Glomerular visceral epithelial cell (primary cell): Measurements from ENCODE around the gene DIAPH3.

Experiments used
- DNase-seq: peaks from one replicate; pipeline ENCODE4 v3.0.0-alpha.2; 2016; ENCODE audit errors: extremely low spot score

The DIAPH3 gene

DNA sequence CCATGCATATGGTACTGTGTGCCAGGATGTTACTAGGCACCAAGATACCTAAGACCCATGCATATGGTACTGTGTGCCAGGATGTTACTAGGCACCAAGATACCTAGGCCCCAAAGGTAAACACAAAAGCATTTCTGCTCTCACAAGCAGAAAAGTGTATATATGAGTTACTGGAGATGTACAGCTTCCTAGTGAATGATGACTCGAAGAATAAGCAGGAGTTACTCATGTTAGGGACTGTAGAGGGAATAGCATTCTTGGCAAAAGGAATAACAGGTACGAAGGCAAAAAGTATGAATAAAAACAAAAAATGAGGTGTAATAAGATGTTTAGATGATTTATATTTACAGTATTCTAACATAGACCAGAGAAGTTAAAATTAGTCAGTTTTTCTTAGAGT is 383.7 kb downstream of the DIAPH3 start:
- no peak for DNase-seq

DNA sequence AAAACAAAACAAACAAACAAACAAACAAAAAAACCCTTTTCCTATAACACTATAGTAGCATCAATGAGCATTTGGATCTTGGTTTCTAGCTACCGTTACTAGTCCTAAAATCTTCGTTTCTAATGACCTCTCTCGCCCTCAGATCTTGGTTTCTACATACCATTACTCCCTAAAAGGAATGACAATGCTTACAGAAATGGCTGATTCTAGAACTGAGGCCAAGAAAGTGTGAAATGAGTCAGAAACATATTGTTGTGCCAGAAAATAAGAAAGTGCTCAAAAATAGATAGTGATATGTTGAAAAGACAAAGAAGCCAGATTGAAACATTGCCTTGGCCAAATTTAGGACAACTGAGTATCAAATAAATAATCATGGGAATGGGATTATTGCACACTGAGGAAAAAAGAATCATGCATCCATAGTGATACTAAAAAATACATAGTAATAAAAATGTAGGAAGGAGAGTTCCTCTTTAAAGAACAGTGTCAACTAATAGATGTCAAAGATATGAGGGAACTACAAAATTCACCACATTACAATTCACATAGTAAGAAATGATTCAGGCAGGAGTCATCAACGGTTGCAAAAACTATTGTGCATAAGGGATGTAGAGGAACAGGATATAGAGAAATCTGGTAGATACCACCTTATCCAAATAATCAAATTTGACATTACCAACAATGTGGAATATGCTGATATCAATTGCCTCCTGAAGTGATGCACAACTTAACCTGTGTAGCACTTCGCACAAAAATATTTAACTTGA is 386.6 kb downstream of the DIAPH3 start:
- peak; percentile 31 for DNase-seq

DNA sequence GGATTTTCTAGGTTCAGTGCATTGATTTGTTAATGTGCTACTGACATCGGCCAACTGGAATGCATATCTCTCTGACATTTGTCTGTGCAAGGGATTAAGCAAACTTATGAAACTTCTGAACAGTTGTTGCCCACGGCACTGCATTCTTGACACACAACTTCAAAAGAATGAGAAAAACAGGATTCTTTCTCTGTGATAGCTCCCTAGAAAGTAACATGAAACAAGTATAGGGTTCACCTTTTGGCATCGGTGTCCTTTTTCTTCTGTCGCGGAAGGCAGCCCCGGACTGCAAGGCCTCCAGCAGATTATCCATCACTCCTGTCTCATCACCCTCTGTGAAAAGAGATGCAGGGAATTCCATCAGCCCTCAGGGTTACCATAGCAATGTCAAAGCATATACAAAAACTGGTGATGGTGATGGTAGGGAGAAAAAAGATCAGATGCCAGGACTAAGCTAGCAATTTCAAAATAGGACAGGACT is 389.2 kb downstream of the DIAPH3 start:
- DNase-seq, result peak; percentile 25

DNA sequence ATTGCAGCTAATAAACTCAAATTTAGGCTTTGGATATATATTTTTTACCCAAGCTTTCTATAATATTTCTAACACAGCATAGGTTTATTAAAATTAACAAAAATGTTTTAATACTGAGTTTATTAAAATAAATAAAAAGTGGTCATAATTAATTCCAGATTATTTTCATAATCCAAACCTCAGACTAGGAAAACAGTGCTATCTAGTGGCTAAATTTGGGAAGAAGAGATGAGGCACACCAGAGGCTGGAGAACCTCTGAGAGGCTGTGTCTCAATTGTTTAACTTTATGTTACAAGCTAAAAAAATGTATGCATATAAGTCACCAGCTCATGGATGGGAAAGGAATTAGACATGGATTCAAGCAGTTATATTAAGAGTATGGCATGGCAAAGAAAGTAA is 392.5 kb downstream of the DIAPH3 start:
- no peak for DNase-seq

DNA sequence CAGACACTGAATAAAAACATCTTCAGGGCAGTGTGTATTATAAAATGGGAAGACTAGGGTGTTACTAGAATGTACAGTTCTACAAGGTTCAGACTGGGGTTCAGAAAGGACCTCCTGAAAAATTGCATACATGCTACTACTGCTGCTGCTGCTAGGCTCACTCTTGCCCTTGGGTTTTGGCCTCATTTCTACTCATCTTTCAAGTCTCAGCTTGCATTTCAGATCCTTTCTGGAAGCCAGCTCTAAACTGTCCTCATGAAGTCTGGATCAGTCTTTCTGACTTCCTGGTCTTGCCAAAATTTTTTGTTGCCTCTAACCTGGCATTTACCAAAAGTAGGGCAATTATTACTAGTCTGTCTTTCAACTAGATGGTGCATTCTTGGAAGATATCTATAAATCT is 393.3 kb downstream of the DIAPH3 start:
- no peak for DNase-seq

DNA sequence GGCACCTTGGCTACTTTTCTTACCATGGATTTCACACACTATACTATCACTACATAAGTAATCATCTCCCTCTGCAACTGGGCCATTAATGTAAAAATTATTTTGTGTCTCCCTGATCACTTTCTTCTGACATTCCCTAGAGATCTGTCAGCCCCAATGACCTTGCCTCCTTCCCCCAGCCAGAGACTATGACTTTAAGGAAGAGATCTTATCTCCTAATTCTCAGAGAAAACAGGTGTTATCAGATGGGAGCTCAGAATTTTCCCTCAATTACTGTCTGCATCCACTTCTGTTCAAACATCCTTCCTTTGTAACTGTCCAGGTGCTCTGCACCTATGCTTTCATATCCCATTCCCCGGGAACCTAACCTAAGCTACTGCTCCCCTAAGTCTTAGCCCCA is 397.5 kb downstream of the DIAPH3 start:
- DNase-seq, result no peak

DNA sequence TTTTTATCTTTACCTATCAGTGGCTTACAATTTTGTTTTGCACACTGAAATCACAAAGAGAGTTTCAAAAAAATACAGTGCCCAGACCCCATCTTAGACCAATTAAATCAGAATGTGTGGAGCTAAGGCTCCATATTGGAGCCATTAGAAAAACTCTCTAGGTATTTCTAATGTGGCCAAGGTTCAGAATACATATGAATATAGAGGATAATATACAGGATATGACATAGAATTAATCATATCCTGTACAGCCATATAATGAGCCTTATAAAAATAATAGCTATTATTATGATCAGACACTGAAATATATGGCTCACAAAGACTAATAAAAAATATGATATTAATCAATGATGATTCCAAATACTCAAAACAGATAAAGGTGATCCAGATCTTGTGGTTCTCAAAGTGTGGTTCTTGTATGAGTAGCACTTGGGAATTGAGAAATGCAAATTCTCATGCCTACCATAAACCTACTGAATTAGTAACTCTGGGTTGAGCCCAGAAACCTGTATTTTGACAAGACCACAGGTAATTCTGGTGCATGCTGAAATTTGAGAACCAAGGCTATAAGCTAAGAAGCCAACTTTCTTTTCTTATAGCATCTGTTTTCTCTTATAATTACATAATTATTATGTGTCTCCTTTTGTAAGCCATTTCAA is 408.0 kb downstream of the DIAPH3 start:
- DNase-seq, result no peak

DNA sequence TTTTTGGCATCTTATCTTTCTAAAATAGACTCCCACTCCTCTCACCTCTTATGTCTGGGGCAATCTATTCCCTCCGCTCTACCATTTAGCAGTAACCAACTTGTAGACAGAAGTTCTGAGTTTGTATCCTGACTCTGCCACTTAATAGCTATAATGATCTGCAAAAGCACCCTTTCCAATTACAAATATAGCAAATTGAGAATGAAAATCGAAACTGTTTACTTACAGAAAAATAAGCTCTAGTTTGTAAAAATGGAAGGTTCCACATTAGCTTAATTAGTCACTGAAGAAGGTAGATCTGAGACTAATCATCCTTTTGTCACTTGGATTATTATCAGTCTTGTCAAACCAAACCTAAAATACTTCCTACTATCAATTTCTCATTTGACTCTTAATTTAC is 409.3 kb downstream of the DIAPH3 start:
- no peak for DNase-seq

DNA sequence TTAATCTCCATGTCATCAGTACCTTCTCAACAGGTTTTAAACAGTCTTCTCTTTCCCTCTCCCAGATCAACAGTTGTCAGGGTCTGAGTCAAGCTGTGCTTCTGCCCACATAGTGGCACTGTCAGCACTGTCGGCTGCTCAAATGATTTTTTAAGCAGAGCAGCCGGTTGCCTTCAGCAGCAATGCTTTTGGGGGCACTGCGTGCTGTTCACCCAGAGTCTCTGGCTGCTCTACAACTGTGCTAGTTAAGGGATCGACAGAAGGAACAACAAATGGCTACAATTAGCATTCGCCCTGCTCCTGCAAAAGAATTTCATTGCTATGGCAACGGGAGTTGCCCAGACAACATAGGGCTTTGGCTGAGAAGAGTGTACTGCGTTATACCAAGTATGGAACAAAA is 412.9 kb downstream of the DIAPH3 start:
- peak; percentile 45 for DNase-seq

DNA sequence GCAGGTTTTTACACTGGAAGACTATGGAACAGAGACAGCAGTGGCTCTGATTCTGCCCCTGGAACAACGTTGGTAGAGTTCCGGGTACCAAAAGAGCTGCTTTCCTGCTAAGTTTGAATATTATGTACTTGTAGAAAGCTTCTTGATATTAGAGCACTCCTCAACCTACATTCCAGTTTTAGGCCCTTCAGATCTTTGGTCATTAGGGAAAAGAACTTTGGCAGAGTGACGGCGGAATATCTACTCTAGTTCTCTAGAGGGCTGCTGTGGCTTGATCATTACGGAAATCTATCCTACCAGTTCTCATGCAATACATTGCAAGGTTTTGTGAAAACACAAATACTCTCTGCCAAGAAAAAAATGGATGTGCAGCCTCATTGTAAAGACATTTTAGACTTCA is 415.7 kb downstream of the DIAPH3 start:
- no peak for DNase-seq

DNA sequence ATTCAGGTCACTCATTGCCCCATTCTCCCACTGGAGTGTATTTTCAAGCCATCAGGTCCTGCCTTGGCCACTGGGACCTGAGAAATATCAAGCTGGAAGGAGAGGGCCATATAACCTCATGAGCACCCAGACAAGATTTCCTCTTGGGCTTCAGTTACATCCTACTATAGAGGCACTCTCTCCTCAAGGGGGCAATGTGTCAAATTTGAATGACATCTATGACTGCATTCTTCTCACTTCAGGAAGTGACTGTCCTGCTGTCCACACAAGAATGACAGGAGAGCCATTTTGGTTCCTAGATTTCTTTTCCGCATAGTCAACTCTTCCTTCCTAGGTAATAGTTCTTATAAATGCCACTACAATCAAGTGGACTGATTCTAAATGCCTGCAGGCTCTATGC is 416.2 kb downstream of the DIAPH3 start:
- no peak for DNase-seq

DNA sequence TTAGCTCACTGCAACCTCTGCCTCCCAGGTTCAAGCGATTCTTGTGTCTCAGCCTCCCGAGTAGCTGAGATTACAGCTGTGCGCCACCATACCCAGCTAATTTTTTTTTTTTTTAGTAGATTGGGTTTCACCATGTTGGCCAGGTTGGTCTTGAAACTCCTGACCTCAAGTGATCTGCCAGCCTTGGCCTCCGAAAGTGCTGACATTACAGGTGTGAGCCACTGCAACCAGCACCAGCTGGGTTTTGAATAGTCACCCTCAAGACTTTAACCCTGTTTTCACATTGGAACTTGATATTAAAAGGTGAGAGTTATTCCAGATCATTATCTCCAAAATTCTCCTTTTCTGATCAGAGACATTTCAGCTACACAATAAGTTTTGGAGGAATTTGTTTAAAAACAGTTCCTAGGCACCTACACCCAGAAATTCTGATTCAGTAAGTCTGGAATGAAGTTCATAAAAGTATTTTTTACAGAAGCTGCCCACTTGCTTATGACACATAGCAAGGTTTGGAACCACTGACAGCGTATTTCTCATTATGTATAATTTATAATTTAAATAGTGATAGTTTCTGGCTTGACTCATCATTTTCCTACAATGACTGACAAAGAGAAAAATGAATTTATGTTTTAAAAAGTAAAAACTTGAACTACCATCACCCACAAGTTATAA is 417.3 kb downstream of the DIAPH3 start:
- peak; percentile 31 for DNase-seq

DNA sequence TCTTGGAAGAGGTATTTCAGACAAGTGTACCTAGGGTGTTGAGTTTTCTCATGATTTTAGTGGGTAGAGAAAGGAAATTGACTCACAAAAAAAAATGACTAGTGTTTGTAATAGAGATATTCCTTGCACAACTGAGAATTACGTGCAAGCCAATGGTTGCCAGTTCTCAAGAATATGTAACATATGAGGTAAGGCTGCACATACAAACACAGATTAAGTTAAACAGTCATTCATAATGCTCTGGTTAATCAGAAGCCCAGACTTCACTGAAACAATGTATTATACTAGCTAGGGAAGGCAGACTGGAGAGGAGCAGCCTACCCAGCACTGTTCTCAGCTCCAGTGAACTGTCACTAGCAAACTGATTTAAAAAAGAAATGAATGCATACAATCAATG is 418.3 kb downstream of the DIAPH3 start:
- DNase-seq, result peak; percentile 52

DNA sequence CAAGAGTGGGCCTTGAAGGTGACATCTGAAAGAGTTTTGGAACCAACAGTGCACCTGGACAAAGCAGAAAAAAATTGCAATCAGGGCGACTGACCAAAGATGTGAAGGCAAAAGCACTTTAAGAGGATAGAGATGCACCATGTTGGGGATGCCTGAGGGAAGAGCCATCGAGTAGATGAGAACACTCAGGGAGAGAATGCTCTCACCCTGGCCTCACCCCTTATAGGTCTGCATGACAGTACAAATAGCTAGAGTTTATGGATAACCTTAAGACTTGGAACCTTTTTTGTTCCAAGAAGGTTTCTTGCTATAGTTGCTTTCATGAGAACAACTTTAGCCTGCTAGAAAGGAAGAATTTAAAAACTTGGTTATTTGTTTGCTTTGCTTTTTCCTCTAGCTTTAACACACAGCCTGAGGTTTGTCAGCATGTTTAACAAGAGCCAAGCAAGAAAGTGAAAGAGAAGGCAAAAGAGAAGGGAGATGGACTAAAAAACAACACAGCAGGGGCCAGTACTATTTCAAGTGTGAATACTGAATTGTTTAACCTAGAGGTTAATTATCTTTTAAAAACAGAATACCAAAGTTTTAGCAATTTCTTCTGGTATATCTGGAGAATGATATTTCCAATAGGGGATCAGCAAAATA is 418.9 kb downstream of the DIAPH3 start:
- DNase-seq, result no peak

DNA sequence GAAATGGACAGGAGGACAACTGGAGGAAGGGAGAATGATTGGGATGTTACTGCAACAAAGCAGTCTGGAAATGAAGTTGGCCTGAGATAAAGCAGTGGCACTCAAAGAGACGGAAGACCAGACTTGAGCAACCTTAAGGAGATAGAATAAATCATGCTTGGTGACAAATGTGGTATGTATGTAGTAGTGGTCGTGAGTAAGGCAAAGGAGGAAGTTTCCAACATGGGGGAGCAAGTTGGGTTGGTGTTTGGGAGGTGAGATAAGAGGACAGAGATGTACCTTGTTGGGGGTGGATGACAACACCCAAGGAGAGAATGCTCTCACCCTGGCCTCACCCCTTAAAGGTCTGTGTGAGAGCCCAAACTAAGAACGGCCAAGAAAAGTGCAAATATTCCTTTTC is 420.5 kb downstream of the DIAPH3 start:
- no peak for DNase-seq

DNA sequence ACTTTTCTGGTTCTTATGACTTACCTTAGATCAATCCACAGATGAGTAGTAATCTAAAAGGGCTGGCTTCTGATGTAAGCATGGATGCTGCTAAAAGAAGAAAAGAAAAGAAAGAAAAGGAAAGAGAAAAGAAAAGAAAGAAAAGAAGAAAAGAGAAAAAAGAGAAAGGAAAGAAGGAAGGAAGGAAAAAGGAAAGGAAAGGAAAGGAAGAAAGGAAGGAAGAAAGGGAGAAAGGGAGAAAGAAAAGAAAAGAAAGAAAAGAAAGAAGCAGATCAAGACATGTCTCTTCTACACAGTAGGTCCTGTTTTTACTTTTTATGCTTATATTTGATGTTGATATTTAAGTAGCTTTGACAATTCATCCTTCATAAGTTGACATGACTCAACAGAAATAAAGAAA is 421.3 kb downstream of the DIAPH3 start:
- no peak for DNase-seq

DNA sequence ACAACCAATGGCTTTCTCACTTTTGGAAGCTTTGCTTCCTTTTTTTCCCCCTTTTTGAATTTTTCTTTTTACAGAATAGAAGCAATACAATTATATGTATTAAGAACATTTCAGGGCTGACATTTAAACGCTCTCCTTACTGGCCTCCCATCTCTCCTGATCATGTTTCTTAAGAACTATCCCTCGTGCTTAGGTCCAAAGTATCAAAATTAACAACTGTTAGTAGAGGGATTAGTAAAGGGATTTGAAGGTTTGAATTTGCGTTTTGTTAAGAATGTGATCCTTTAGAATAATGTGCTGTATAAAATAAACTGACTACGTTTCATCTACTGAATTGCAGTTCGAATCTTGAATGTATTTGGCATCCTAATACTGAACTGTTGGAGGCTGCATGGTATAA is 424.8 kb downstream of the DIAPH3 start:
- no peak for DNase-seq

DNA sequence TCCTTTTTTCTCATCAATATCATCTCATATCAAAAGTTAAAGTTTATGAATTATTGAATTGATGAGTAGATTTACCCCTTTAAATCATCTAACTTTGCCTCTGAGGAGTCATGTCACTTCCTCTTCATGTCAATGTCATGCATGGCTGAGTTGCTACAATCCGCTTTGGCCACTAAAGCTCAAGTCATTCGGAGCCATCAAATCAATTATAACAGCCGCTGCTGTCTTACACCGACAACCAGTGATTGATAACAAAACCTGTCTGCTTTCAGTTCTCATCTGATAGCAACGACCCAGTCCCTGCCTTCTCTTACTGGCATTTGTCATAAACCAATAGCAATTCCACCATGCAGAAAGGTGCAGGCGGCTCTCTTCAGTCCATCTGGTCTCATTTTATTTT is 429.3 kb downstream of the DIAPH3 start:
- peak; percentile 16 for DNase-seq

DNA sequence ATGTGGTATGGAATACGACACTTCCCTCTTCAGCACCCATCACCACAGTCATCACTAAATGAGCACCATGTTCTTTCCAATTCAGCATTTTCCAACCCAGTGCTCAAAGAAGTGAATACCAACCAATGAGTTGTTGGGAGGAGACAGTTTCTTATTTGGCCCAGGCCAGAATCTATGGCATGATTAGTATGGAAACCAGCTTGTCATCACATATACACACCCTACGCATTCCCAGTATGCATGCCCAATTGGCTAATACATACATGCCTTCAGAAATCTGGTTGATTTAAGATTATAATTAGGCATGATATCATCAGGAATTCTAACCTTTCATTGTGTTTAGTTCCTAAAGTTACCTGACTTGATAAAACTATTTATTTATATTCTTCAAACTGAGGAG is 430.0 kb downstream of the DIAPH3 start:
- no peak for DNase-seq

DNA sequence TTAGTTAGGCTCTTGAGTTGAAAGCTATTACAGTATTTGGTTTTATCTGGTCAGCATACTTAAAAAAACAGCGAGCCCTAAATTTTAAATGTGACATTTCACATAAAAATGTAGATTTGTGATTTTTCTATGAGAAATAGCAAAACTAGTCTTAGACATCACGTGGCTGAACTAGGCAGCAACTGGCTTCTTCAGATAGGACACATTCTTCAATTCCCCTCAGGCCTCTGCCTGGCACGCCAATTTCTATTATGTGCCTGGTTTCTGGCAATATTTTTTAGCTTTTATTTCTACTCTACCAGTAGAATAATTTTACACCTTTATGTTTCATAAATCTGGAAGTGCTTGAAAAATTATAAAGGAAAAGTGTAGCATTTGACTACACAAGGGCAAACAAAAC is 433.7 kb downstream of the DIAPH3 start:
- no peak for DNase-seq

DNA sequence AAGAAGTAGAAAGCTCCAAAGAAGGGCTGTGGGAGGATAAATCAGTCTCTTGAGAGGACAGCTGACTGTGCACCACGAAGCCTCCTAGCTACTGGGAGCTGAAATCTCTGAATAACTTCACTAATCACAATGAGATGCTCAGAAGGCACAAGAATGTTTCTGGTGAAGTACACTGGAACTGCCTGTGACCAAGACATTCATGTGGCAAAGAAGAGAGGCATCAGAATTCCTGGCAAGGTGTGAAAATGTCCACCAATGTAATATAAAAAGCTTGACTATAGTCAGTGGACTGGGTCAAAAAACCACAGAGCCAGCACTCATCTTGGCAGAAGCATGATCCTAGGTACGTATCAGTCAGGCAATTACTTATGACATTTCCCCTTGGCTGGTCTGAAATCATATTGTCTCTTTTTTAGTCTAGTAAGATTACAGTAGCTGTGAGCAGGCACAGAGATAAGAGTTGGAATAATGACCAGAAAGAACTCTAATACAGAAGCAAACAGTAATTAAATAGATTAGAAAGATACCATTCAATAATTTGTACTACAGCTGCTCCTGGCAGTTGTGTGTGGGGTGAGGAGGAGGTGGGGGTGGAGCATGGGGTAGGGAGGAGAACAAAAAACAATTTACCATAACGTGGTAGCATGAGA is 434.7 kb downstream of the DIAPH3 start:
- peak; percentile 60 for DNase-seq
